ENCODE results near the gene CDK13.

CDK13 gene

DNA sequence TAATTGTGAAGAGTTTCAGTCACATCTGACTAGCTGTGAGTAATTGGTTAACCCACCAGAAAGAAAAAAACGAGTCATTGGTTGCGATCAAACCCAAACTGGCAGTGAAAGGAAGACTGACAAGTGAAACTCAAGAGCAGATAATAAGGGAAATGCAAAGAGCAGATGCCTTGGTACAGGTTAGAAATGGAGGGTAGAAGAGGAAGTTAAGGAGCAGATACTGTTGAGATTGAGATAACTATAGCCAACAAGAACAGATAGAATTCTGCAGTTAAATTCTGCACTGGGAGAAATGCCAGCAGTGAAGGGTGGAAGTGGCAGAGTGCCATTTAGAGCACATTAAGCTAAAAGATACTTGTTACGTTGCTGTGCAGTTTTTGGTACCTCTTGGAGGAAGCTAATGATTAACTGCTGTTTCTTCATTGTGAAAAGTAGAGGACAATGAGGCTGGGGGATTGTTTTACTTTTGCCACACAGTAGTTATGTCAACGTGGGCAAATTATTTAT lies 65.8 kb downstream of the CDK13 start:
- DNase-seq = peak; percentile 21

GRCh38 chr7:40019558-40019957 lies 69.5 kb downstream of the CDK13 start:
- no peak for DNase-seq

GRCh38 chr7:40024048-40024447 lies 74.0 kb downstream of the CDK13 start:
- DNase-seq = no peak

- no peak for DNase-seq
Observed at GRCh38 chr7:40024841-40025240, 74.8 kb downstream of the CDK13 start.

DNA sequence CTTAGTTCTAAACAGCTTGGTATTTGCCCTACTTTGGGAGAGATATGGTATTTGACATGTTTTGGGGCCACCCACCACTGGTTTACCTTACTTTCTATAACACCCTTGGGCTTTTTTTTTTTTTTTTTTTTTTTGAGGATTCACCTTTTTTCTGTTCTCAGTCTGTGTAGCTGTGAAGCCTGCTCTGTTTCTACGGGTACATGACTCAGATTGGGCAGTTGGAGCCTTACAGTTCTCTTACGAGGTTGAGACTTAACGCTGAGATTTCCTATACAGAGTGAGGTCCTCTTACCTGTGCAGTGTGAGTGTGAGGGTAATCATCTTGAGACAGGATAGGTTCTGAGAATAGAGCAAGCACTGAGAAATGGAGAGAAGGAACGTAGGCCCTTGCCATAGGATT lies 77.5 kb downstream of the CDK13 start:
- no peak for DNase-seq

DNA sequence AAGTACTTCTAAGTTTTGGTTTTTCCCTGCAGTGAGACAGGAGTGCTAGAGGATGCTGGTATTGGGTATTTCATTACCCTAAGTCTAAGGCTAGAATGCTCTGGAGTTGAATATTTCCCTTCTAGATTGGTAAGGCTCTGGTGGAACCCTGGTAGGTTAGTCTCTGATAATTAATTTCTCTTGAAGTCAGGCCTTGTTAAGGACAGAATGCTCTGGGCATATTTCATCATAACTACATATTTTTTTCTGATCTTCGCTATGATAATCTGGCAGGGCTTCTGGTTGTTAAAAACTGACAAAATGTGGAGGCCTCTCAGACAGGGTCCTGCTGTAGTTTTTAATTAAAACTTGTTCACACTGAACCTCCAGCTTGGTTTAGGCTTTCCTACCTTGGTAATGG lies 83.8 kb downstream of the CDK13 start:
- no peak for DNase-seq

GRCh38 chr7:40041456-40041855 lies 91.4 kb downstream of the CDK13 start:
- DNase-seq = no peak

GRCh38 chr7:40043164-40043563 lies 93.1 kb downstream of the CDK13 start:
- no peak for DNase-seq

DNA sequence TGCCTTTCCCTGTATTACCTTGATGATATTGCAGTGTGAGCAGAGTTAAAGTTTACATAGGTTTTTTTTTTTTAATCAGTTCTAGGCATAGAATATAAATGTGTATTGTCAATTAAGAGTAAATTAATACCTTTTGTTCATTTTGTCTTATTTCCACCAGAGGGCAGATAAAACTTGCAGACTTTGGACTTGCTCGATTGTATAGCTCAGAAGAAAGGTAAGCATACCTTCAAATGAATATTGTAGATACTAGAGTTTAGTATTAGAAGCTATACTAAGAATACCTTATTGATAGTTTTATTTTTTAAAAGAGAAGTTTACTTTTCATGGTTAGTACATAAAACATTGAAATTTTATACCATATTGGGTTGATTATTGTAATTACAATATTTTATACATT lies 97.6 kb downstream of the CDK13 start:
- DNase-seq = peak; percentile 5

- DNase-seq = peak; percentile 20
Observed at GRCh38 chr7:40057292-40057691, 107.2 kb downstream of the CDK13 start.

GRCh38 chr7:40058026-40058425 lies 108.0 kb downstream of the CDK13 start:
- DNase-seq = no peak

- DNase-seq = no peak
Observed at GRCh38 chr7:40058636-40059035, 108.6 kb downstream of the CDK13 start.

DNA sequence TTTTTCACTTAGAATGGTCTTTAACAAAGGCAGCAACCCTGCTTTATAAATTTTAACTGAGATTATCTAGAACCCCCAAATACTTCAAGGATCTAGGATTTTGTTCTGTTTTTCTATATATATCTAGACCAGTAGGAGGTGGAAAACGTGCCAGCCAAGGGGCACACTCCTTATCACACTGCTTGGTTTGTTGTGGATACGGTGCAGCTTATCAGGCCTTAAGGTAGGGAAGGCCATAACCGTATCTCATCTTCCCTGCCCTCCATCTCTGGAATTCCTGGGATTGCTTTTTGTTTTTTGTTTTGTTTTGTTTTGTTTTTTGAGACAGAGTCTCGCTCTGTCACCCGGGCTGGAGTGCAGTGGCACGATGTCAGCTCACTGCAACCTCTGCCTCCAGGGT lies 109.0 kb downstream of the CDK13 start:
- DNase-seq = no peak

GRCh38 chr7:40072268-40072667 lies 122.2 kb downstream of the CDK13 start:
- no peak for DNase-seq

GRCh38 chr7:40073239-40073638 lies 123.2 kb downstream of the CDK13 start:
- DNase-seq = no peak

- DNase-seq = no peak
Observed at GRCh38 chr7:40077849-40078248, 127.8 kb downstream of the CDK13 start.

DNA sequence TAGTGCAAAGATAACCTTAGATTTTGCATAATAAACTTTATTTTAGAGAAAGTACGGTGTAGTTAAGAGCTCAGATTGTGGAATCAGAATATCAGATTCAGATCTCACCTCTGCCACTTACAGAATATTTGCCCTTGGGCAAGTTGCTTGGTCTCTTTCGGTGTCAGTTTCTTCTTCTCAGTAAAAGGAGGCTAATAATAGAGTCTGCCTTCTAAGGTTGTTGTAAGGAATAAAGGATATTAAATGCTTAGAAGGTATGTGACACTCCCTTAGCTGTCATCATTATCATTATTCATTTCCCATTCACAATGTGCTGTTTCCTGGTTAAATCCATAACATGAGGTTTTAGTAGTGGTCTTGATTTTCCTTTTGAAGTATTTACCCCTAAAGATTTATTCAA lies 142.1 kb downstream of the CDK13 start:
- DNase-seq = no peak

DNA sequence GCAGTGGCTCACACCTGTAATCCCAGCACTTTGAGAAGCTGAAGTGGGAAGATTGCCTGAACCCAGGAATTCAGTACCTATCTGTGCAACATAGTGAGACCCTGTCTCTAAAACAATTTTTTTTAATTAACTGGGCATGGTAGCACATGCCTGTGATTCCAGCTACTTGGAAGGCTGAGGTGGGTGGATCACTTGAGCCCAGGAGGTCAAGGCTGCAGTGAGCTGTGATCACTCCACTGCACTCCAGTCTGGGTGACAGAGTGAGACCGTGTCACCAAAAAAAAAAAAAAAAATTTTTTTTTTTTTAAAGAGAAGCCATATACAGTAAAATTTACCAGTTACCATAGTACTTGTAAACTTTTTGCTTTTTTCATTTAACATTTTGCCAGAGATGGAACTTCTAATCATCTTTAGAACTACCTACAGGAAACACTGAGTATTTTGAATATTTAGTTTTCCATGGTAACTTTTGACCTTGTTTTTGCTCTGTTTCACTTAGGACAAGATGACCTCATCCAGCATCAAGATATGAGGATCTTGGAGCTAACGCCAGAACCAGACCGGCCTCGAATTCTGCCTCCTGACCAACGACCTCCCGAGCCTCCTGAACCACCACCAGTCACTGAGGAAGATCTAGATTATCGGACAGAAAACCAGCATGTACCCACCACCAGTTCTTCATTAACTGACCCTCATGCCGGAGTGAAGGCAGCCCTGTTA lies 143.7 kb downstream of the CDK13 start:
- DNase-seq = no peak

GRCh38 chr7:40095230-40095629 lies 145.2 kb downstream of the CDK13 start:
- DNase-seq = no peak

DNA sequence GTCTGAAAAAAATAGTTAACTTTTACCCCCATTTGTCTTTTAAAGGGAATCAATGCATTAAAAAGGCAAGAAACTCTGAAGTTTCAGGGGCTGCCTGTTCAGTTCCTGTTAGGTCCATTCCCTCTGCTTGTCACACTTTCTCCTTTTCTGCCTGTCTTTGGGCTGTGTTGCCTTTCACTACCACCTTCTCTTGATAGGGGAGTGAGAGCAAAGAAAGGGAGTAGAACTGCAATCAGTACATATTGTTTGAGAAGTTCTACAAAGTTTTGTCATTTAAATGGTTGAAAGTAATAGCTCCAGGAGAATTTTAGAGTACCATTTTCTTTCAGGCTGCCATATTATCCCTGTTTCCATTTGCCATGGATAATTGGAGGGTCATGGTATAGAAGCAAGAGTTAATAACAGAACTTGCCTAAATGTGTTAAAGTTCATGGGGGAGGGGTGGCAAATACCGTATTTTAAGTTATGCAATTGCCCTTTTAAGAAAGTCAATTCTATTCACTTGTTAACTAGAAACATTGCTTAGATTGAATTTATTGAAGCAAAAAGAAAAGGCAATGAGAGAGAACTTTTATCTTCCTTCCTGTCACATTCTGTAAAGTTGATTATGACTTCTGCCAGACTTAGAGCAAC lies 145.8 kb downstream of the CDK13 start:
- no peak for DNase-seq

DNA sequence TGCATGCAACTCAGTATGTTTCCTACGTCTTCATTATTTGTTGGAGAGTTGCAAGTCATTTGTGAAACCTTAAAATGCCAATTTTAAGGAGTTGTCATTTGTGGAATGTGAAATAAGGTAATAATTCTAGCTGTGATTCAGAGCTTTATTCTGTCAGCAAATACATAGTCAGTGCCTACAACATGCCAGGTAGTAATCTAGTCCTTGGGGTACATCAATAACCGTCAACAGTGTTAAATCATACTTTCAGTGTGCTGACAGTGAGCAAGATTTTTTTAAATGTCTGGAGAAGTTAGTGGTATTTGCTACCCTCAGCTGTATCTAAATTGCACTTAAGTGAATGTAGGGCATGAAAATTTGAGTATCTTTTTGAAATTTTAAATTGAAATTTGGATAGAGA lies 147.7 kb downstream of the CDK13 start:
- DNase-seq = no peak

- DNase-seq = no peak
Observed at GRCh38 chr7:40098810-40099209, 148.8 kb downstream of the CDK13 start.

DNA sequence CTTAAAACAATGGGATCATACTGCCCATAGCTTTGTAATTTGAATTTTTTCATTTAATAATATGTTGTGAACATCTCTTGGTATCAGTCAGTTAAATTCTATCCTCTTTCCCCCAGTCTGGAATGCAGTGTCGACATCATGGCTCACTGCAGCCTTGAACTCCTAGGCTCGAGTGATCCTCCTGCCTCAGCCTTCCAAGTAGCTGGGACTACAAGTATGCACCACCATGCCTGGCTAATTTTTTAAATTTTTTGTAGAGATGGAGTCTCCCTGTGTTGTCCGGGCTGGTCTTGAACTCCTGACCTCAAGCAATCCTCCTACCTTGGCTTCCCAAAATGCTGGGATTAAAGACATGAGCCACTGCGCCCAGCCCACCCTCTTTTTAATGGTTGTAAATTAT lies 149.8 kb downstream of the CDK13 start:
- no peak for DNase-seq

GRCh38 chr7:40101201-40101600 lies 151.1 kb downstream of the CDK13 start:
- no peak for DNase-seq

DNA sequence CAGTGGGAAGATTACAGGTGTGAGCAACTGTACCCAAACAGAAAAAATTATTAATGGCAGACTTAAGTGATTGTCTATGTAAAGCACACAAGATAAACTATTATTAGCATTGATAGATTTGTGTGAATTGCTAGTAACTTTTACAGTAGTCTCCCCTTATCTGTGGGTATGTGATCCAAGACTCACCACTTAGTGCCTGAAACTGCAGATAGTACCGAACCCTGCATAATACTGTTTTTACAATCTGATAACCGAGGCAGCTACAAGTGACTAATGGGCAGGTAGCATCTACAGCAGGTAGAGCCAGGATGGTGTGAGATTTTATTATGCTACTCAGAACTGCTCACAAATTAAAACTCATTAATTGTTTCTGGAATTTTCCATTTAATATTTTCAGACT lies 152.8 kb downstream of the CDK13 start:
- no peak for DNase-seq

Measured in NCI-H2171 treated with DMSO at 0.1 percent for 48 hours (cell line).